Astrocyte (in vitro differentiated cells and primary cell): ENCODE results near the gene KLHL5. TPM values are rescaled to one million over a fixed set of nuclear protein-coding genes. Genes with fewer than 3 reads are reported as not detected.
A peak's percentile ranks its signal among the peaks of the same experiment; 100 is the strongest.

Experiments
- DNase-seq: peaks from one replicate; pipeline ENCODE4 v3.0.0-alpha.2; 2010; ENCODE audit warnings: low read depth
- FAIRE-seq: peaks from 2 replicates; lab custom pipeline; 2011; peaks lifted over from hg19 to GRCh38; lab: Jason Lieb, UNC
- H2AFZ ChIP-seq: 2 replicates; pipeline ENCODE4 v1.6.0; 2012; ENCODE audit warnings: low read depth, low read length, inconsistent platforms
- H3K27ac ChIP-seq: 2 replicates; pipeline ENCODE4 v1.5.1; 2011; ENCODE audit warnings: low read depth, low read length, inconsistent platforms
- H3K27me3 ChIP-seq: 2 replicates; pipeline ENCODE4 v1.6.0; 2011; ENCODE audit warnings: low read length, inconsistent platforms; ENCODE audit not compliant: insufficient read depth
- H3K36me3 ChIP-seq: 2 replicates; pipeline ENCODE4 v1.5.1; 2011; ENCODE audit warnings: low read length, inconsistent platforms; ENCODE audit not compliant: insufficient read depth
- H3K4me1 ChIP-seq: 2 replicates; pipeline ENCODE4 v1.5.1; 2011; ENCODE audit warnings: low read length, inconsistent platforms; ENCODE audit not compliant: insufficient read depth
- H3K4me2 ChIP-seq: 2 replicates; pipeline ENCODE4 v1.6.0; 2012; ENCODE audit warnings: low read length, inconsistent platforms
- H3K4me3 ChIP-seq: 2 replicates; pipeline ENCODE4 v1.5.1; 2011; ENCODE audit warnings: low read depth, mild to moderate bottlenecking, low read length, inconsistent platforms; ENCODE audit not compliant: insufficient read depth
- H3K79me2 ChIP-seq: 2 replicates; pipeline ENCODE4 v1.6.0; 2012; ENCODE audit warnings: mild to moderate bottlenecking, low read length, inconsistent platforms; ENCODE audit not compliant: insufficient read depth
- H3K9ac ChIP-seq: 2 replicates; pipeline ENCODE4 v1.6.0; 2012; ENCODE audit warnings: mild to moderate bottlenecking, low read length, inconsistent platforms
- H3K9me3 ChIP-seq: 2 replicates; pipeline ENCODE4 v1.5.1; 2012; ENCODE audit warnings: low read depth, mild to moderate bottlenecking, low read length, inconsistent platforms; ENCODE audit not compliant: insufficient read depth
- H4K20me1 ChIP-seq: 2 replicates; pipeline ENCODE4 v1.6.0; 2012; ENCODE audit warnings: low read length, inconsistent platforms; ENCODE audit not compliant: insufficient read depth
- H3K27ac Mint-ChIP-seq: one replicate; pipeline ENCODE4 v1.8.0; 2021; ENCODE audit warnings: mild to moderate bottlenecking, mixed read lengths; ENCODE audit not compliant: unreplicated experiment
- H3K27me3 Mint-ChIP-seq: one replicate; pipeline ENCODE4 v1.8.0; 2021; ENCODE audit warnings: low read depth, mixed read lengths; ENCODE audit not compliant: unreplicated experiment
- H3K36me3 Mint-ChIP-seq: one replicate; pipeline ENCODE4 v1.8.0; 2021; ENCODE audit warnings: low read depth, mixed read lengths; ENCODE audit not compliant: unreplicated experiment
- H3K4me1 Mint-ChIP-seq: one replicate; pipeline ENCODE4 v1.8.0; 2021; ENCODE audit warnings: low read depth, mixed read lengths; ENCODE audit not compliant: unreplicated experiment
- H3K4me3 Mint-ChIP-seq: one replicate; pipeline ENCODE4 v1.8.0; 2021; ENCODE audit warnings: mild to moderate bottlenecking, moderate library complexity, mixed read lengths; ENCODE audit not compliant: unreplicated experiment
- H3K9me3 Mint-ChIP-seq: one replicate; pipeline ENCODE4 v1.8.0; 2021; ENCODE audit warnings: mild to moderate bottlenecking, mixed read lengths; ENCODE audit not compliant: unreplicated experiment
- CTCF ChIP-seq: IDR thresholded peaks from 2 replicates; pipeline ENCODE4 v1.5.1; 2011; ENCODE audit warnings: low read depth, mild to moderate bottlenecking, inconsistent platforms, low read length, moderate library complexity; ENCODE audit not compliant: insufficient read depth
- EZH2 ChIP-seq: IDR thresholded peaks from 2 replicates; pipeline ENCODE4 v1.6.1; 2012; ENCODE audit warnings: mild to moderate bottlenecking, low read length, inconsistent platforms; ENCODE audit not compliant: insufficient read depth
- total RNA-seq: library from RNA; stranded (reverse); gene quantifications from 2 replicates; pipeline ENCODE4 v1.2.1, GENCODE V29; 2021

The KLHL5 gene
- total RNA-seq, 1 donor from 2014 or later, result 67.5 TPM

GRCh38 chr4:39048311-39048710 is 13.7 kb upstream of the KLHL5 start:
- Histone ChIP-seq H3K27me3 (no peaks in the 10 kb centered on the region), H4K20me1 (peaks cover 51% of the 10 kb centered on the region), H3K4me3 (no peak overlapping the region), H3K9ac (no peak overlapping the region), H3K36me3 (no peaks in the 10 kb centered on the region), H3K4me2 (peak overlapping the region; percentile 86), H2AFZ (no peak overlapping the region), H3K9me3 (no peaks in the 10 kb centered on the region), H3K27ac (no peak overlapping the region), H3K4me1 (peaks cover 10% of the 10 kb centered on the region), H3K79me2 (peaks cover 76% of the 10 kb centered on the region)
- no peak overlapping the region for H3K27ac Mint-ChIP-seq
- peaks cover 4% of the 10 kb centered on the region for H3K36me3 Mint-ChIP-seq
- H3K4me3 Mint-ChIP-seq, result peak overlapping the region; percentile 58
- H3K9me3 Mint-ChIP-seq, result no peaks in the 10 kb centered on the region
- H3K4me1 Mint-ChIP-seq, result peaks cover 29% of the 10 kb centered on the region
- TF ChIP-seq EZH2 (no peak), CTCF (no peak)
- FAIRE-seq, result no peak
- DNase-seq, result no peak
- no peaks in the 10 kb centered on the region for H3K27me3 Mint-ChIP-seq

GRCh38 chr4:39050590-39050989 is 11.4 kb upstream of the KLHL5 start:
- no peak for FAIRE-seq
- no peak overlapping the region for H3K4me3 Mint-ChIP-seq
- peaks cover 4% of the 10 kb centered on the region for H3K36me3 Mint-ChIP-seq
- no peak overlapping the region for H3K27ac Mint-ChIP-seq
- peaks cover 70% of the 10 kb centered on the region for H4K20me1 ChIP-seq
- no peak for TF ChIP-seq CTCF
- TF ChIP-seq EZH2, result no peak
- H3K27me3 ChIP-seq, result no peaks in the 10 kb centered on the region
- no peaks in the 10 kb centered on the region for H3K36me3 ChIP-seq
- no peak overlapping the region for H3K4me3 ChIP-seq
- H3K27ac ChIP-seq, result no peak overlapping the region
- no peaks in the 10 kb centered on the region for H3K27me3 Mint-ChIP-seq
- H3K9me3 Mint-ChIP-seq, result no peaks in the 10 kb centered on the region
- peaks cover 94% of the 10 kb centered on the region for H3K79me2 ChIP-seq
- H3K4me1 Mint-ChIP-seq, result peaks cover 25% of the 10 kb centered on the region
- no peak overlapping the region for H3K4me2 ChIP-seq
- H3K4me1 ChIP-seq, result no peaks in the 10 kb centered on the region
- no peak overlapping the region for H2AFZ ChIP-seq
- H3K9ac ChIP-seq, result no peak overlapping the region
- DNase-seq, result no peak
- no peaks in the 10 kb centered on the region for H3K9me3 ChIP-seq

- FAIRE-seq, result no peak
- peaks cover 99% of the 10 kb centered on the region for H3K79me2 ChIP-seq
These were observed 10.5 kb upstream of the KLHL5 start for GRCh38 chr4:39051492-39051891.

More at GRCh38 chr4:39051492-39051891, 10.5 kb upstream of the KLHL5 start:
- no peak for TF ChIP-seq CTCF
- TF ChIP-seq EZH2, result no peak
- H3K36me3 Mint-ChIP-seq, result peaks cover 4% of the 10 kb centered on the region
- no peaks in the 10 kb centered on the region for H3K27me3 Mint-ChIP-seq
- H3K36me3 ChIP-seq, result no peaks in the 10 kb centered on the region
- H3K4me2 ChIP-seq, result no peak overlapping the region
- no peaks in the 10 kb centered on the region for H3K9me3 ChIP-seq
- peaks cover 19% of the 10 kb centered on the region for H3K4me1 Mint-ChIP-seq
- H3K4me3 ChIP-seq, result no peak overlapping the region
- H3K27ac ChIP-seq, result no peak overlapping the region
- no peak overlapping the region for H2AFZ ChIP-seq
- H4K20me1 ChIP-seq, result peaks cover 75% of the 10 kb centered on the region
- no peaks in the 10 kb centered on the region for H3K4me1 ChIP-seq
- no peak overlapping the region for H3K4me3 Mint-ChIP-seq
- H3K27ac Mint-ChIP-seq, result no peak overlapping the region
- H3K27me3 ChIP-seq, result no peaks in the 10 kb centered on the region
- H3K9ac ChIP-seq, result no peak overlapping the region
- DNase-seq, result no peak
- no peaks in the 10 kb centered on the region for H3K9me3 Mint-ChIP-seq
